H1 (cell line): ENCODE data around the gene MCF2L2. TPM values are rescaled to one million over a fixed set of nuclear protein-coding genes. Genes with fewer than 3 reads are reported as not detected.

Source experiments
- CHD7 ChIP-seq: fragments of 300-600 bp; sonication (generic); IDR thresholded peaks from 2 replicates; pipeline ENCODE4 v1.7.1; 2012; ENCODE audit warnings: low read length, moderate library complexity, mild to moderate bottlenecking, inconsistent platforms; ENCODE audit not compliant: insufficient replicate concordance
- CTBP2 ChIP-seq: IDR thresholded peaks from 2 replicates; pipeline ENCODE4 v1.7.0; 2011; ENCODE audit warnings: borderline replicate concordance, mild to moderate bottlenecking, moderate library complexity, mixed read lengths, low read length; ENCODE audit not compliant: insufficient read depth, insufficient read length
- CTCF ChIP-seq, 3 experiments: IDR thresholded peaks; 1 replicate in 2 of 3; 2 replicates in 1 of 3; pipeline versions ENCODE4 v1.5.1 to v1.6.1; 2011; ENCODE audit warnings: low read length in 3 of 3, mild to moderate bottlenecking in 3 of 3, inconsistent platforms in 2 of 3, low read depth in 1 of 3, moderate library complexity in 1 of 3; ENCODE audit not compliant: insufficient read depth in 1 of 3; ENCODE audit errors: control extremely low read depth in 1 of 3
- FOSL1 ChIP-seq: IDR thresholded peaks from 2 replicates; pipeline ENCODE4 v1.6.1; 2011; ENCODE audit warnings: mild to moderate bottlenecking, low read depth, low read length, moderate library complexity; ENCODE audit not compliant: insufficient read depth
- KDM1A ChIP-seq: fragments of 200-600, 300-600 bp; sonication (generic); IDR thresholded peaks from 2 replicates; pipeline ENCODE4 v1.7.1; 2016; ENCODE audit warnings: mild to moderate bottlenecking, low read length, borderline replicate concordance
- SAP30 ChIP-seq: fragments of 300-600 bp; sonication (generic); IDR thresholded peaks from 2 replicates; pipeline ENCODE4 v1.7.1; 2012; ENCODE audit warnings: low read length, moderate library complexity, mild to moderate bottlenecking, inconsistent platforms; ENCODE audit not compliant: insufficient read depth, insufficient replicate concordance
- TAF1 ChIP-seq: IDR thresholded peaks from 2 replicates; pipeline ENCODE4 v1.6.1; 2011; ENCODE audit warnings: mild to moderate bottlenecking, low read depth, low read length
- ZNF274 ChIP-seq: IDR thresholded peaks from 2 replicates; pipeline ENCODE4 v1.7.0; 2012; ENCODE audit warnings: low read length, borderline replicate concordance; ENCODE audit errors: extremely low read depth
- polyA plus RNA-seq, 7 experiments: library from polyadenylated mRNA; depleted of rRNA in 3 of 7; stranded (reverse) in 5 of 7; unstranded in 2 of 7; fragments of >200 nt in 5 of 7; fragments of 200-250 nt in 2 of 7; gene quantifications; 1 replicate in 5 of 7; 2 replicates in 1 of 7; 4 replicates in 1 of 7; pipeline versions ENCODE4 v1.2.1 to v1.2.3, GENCODE V29; 2011 to 2013; ENCODE audit warnings: missing spikeins in 2 of 7, mixed read lengths in 2 of 7
- total RNA-seq: library from RNA; stranded (reverse); fragmentation: NEBNext Ultra II Directional; extraction: Animal tissue kit (Norgen Biotek cat#: 25700); gene quantifications from 2 replicates; pipeline ENCODE4 v1.2.1, GENCODE V29; 2021

MCF2L2 gene
- total and polyA plus RNA-seq, 2 of the 8 experiments (the other 6 are each of a cell fraction or from before 2014, with no cell fraction given): 4.1 to 13.7 TPM

- TF ChIP-seq CHD7 (no peak), TAF1 (no peak), CTBP2 (no peak), KDM1A (no peak), SAP30 (no peak), FOSL1 (no peak), ZNF274 (no peak), CTCF (IDR thresholded peaks at IDR 0.05; ENCODE audit: control extremely low read depth in 1 of 3, insufficient read depth in 1 of 3, low read depth in 1 of 3, low read length in 3 of 3) (no peak)
Measured at GRCh38 chr3:183210862-183211341, 217.5 kb downstream of the MCF2L2 start (continued).
